GM18505 (cell line): ENCODE results near the gene KAT6B.
"Not testable (repeated sequence)": the region's sequence is repeated elsewhere in the genome, so short reads cannot be mapped to it uniquely, and the experiment has no call there.

Source experiments
- ATAC-seq: cut with Tn5 transposase; IDR thresholded peaks from one replicate; pipeline ENCODE4 v1.9.1; 2021; ENCODE audit not compliant: unreplicated experiment
- POLR2A ChIP-seq: IDR thresholded peaks from 4 replicates; pipeline ENCODE4 v1.6.1; 2011; ENCODE audit warnings: borderline replicate concordance; ENCODE audit not compliant: insufficient read depth, insufficient read length; ENCODE audit errors: extremely low read depth

Gene KAT6B

DNA sequence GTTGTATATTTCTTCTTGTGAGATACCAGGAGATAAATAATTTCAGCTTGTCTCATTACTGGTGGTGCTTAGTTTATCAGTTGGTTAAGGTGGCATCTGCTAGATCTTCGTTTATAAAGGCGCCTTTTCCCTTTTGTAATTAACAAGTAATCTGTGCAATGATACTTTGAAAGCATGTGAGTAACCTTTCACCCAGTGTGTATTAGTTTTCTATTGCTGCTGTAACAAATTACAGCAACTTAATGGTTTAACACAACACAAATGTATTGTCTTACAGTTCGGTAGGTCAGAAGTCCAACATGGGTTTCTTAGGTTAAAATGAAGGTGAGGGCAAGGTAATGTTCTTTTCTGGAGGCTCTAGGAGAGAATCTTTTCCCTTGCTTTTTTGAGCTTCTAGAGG, 30.5 kb downstream of the KAT6B start:
- no peak for ATAC-seq
- TF ChIP-seq POLR2A = no peak

DNA sequence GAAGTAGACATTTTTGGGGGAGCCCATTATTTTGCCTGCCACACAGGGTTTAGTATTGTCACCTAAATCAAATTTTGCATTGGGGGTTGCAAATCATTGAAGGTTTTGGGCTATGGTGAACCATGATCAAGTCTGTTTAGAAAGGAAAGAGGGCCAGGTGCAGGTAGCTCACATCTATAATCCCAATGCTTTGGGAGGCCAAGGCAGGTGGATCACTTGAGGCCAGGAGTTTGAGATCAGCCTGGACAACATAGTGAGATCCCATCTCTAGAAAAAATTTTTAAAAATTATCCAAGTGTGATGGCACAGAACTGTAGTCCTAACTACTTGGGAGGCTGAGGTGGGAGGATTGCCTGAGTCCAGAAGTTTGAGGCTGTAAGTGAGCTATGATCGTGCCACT, 31.2 kb downstream of the KAT6B start:
- TF ChIP-seq POLR2A = no peak
- ATAC-seq = no peak

DNA sequence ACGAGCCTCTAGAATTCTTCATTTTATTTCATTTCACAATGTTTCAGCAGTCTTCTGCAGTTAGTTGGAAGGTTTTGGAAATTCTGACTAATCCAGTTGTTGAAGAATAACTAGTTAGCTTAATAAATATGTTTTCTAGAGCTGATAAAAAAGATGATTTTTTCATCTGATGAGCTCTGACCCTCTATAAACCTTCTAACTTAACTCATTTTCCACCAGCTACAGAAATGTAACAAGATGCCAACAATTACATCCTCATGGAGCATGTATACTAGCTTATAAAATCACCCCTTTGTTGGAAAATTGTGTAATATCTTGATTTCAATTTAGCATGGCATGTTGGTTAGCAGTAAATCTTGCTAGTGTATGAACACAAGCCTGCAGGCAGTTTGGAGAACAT, 33.1 kb downstream of the KAT6B start:
- no peak for ATAC-seq
- TF ChIP-seq POLR2A = no peak

DNA sequence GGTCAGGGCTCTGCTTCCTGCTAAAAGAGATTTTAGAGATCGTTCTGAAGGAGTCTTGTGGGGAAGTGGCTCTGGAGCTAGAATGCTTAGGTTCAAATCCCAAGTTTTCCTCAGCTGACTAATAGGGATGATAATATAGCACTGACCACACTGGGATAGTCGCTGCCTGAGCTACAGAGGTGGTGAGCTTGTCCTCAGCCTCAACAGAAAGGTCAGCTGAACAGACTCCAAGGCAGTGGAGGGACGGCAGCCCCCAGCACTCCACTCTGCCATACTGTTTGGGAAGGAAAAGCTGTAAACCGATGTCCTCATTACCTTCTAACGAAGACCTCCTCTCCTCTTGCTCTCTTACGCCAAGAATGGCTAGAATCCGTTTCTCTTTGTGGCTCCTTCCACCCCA, 36.2 kb downstream of the KAT6B start:
- TF ChIP-seq POLR2A = no peak
- ATAC-seq = no peak

DNA sequence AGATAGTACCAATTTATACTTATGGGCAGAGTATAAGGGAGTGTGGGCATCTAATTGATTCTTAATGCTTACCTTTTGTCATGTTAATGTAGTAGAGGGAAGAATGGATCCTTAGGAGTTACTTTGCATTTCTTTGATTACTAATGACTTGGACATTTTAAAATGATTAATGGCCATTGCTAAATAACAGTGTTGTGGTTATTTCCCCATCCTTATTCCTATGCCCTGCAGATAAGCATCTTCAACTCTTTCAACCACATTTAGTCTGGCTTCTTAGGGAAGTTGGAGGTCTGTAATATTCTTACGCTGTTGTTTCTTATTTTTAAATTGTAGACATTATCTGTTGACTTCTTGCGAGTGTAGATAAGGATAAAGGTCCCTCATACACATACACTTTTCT, 37.2 kb downstream of the KAT6B start:
- no peak for TF ChIP-seq POLR2A
- ATAC-seq = no peak

DNA sequence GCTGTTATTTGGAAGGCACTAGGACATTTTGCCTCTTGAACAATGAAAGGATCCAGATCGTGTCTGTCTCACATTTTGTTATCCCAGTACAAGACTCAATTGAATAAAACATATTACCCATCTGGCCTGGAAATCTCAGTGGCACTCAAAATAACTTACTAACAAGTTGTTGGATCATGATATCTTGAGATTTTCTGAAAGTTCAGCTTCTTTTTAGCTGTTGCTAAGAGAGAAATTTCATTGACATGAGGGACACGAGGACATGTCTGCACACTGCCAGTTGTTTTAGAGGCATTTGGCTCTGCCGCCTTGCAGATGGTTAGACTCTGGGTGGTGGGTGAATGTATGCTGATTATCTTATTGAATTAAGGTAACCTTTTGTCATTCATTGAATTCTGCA, 41.0 kb downstream of the KAT6B start:
- TF ChIP-seq POLR2A = no peak
- ATAC-seq = no peak

DNA sequence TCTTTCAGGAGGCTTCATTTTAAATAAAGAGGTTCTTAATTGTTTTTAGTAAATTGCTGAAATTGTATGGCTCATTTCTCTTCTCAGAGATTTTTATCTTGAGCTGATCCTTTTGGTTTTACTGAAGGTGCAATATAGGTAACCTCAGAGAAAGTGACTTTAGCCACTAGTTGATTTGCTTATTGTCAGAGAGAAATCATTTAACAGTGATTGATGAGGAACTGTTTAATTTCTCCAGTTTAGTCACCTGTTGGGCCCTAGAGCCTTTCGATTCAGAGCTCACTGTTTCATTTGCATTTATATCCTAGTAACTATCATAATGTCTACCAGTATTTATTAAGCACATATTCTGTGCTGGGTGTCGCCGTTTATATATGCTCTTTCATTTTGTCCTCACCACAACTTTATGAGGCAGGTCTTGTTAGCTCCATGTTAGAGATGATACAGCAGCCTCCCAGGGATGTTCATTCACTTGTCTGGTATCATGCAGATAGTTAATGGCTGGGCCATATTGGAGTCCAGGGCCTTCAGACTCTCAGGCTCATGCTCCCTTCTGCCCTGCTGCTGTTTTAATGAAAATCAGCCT, 42.1 kb downstream of the KAT6B start:
- ATAC-seq = no peak
- TF ChIP-seq POLR2A = no peak

DNA sequence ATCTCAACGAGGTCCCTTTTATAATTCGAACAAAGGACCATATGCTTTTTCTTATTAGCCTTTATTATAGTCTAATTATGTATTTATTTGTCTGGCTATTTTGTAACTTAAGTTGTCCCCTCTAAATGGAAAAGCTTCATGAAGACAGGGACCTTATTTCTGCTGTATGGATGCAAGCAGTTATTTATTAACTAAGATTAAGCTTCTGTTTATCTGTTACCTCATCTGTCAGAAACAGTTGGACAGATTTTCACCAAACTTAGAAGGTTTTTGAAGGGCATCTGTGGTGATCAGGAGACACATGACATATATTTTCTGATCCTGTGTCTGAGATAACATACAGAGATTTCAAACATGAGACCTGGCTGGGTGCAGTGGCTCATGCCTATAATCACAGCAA, 43.2 kb downstream of the KAT6B start:
- no peak for ATAC-seq
- TF ChIP-seq POLR2A = no peak

DNA sequence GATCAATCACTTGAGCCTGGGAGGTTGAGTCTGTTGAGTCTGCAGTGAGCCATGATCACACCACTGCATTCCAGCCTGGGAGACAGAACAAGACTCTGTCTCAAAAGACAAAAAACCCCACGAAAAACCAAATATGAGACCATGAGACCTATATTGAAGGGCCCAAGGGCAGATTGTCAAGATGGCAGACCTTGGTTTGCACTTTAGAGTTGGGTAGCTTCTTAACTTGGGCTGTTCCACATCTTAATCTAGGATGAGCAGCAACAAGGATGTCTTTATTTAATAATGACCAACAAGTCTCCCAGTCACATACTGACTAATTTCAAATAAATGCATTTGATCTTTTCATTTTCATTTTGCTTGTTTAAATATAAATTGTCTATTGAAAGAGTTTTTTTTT, 43.8 kb downstream of the KAT6B start:
- no peak for ATAC-seq
- TF ChIP-seq POLR2A = no peak

DNA sequence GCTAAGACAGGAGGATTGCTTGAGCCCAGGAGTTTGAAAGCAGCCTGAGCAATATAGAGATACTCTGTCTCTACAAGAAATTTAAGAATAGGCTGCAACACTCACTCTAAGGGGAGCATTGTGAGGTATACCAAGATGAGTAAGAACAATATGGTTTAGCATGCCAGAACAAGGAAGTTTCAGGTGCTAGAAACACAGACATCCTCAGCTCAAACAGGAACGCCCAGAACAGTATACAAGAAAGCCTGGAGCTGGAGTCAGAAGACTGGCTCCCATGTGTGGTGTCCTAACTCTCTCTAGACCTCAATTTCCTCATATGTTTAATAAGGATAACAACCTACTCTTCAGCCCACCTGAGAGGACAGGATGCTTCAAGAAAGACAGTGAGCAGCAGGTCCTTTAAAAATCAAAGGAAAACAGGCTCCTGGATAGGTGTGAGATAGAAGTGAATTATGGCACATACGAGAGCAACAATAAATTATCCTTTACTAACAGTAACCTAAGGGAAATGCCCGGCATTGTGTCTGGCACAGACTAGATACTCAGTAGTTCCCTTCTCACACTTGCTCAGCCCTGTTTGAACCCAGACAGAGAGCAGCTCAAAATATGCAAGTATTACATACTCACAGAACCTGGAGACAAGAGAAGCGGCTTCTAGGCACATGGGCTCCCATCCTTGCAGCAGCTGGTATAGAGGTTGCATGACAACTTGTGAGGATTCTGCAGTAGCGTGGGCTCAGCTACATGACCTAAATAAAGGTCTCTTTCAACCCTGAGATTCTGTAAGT, 45.4 kb downstream of the KAT6B start:
- no peak for TF ChIP-seq POLR2A
- ATAC-seq = peak; percentile 95

DNA sequence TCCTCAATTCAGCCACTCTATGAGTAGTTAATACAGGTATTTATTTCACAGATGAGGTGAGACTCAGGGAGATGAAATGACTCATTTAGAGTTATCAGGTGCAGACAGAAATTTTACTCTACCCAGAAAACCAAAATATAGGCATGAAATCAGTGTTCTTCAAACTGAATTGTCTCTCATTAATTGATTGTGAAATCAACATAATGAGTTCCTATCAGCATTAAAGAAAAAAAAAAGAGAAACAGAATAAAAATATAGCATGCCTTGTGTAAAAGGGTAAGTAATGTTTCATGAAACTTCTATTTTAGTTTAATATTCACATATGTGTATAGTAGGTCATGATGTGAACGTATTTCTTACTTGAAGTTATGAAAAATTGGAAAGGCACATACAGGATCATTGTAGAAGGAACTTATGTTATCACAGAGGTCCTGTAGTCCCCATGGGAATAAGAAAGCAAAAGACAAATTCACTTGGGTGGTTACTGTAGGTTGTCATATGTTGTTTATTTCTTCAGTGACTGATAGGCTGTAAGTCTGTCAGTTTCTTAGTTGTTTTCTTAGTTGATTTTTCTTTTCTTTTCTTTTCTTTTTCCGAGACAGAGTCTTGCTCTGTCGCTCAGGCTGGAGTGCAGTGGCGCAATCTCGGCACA, 47.5 kb downstream of the KAT6B start:
- ATAC-seq = no peak
- no peak for TF ChIP-seq POLR2A

DNA sequence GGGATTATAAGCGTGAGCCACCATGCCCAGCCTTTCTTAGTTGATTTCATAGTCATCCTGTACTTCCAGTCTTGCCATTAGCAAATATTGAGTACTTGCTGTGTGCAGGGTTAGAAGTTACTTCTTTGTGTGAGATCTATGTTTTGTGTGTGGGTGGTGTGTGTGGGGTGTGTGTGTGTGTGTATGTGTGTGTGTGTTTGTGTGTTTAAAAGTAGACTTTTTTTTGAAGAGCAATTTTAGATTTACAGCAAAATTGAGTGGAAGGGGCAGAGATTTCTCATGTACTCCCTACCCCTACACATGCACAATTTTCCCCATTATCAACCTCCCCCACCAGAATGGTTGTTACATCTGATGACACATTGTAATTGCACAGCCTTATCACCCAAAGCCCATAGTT, 48.2 kb downstream of the KAT6B start:
- no peak for ATAC-seq
- TF ChIP-seq POLR2A = no peak

DNA sequence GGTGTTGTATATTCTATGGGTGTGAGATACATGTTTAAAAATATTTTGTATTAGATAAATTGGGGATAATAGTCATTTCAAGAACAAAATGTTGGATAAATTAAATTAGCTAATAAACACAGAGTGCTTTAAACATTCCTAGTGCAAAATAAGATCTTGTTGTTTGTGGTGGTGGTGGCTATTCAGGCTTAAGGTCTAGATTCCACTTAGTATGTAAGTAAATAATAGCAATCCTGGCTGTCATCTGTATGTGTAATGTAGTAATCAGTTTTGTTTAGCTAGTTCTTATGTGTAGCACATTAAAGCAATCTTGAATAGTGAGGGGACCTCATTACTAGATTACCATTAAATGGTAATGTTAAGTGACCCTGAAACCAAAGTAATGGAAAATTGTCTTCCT, 48.7 kb downstream of the KAT6B start:
- ATAC-seq = no peak
- TF ChIP-seq POLR2A = no peak

DNA sequence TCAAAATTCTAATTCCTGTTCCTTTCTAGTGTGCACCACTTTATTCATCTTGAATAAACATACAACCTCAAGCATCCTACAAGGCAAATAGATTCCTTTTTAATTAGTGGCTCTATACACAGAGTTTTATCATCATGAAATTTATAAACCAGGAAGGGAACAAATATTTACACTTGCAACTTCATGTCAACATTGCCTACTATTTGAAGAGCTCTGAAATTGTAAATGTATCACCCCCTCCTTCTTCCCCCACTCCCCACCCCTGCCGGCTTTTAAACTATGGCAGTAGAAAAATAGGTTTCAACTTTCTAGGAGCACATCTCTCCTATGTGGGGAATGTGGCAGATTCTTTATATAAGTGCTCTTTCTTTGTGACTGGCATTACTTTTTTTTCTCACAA, 49.6 kb downstream of the KAT6B start:
- no peak for TF ChIP-seq POLR2A

DNA sequence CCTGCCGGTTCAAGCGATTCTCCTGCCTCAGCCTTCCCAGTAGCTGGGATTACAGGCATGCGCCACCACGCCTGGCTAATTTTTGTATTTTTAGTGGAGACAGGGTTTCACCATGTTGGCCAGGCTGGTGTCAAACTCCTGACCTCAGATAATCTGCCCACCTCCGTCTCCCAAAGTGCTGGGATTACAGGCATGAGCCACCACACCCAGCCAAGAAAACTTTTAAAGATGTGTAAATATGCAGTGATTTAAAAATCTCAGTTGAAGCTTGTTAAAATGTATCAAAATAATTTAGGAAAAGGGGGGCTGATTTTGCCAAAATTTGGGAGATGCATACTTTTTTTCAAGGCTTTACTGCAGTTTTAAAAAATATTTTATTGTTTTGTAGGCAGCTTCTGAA, 50.7 kb downstream of the KAT6B start:
- not testable (repeated sequence) for ATAC-seq

More for the DNA sequence above, 49.6 kb downstream of the KAT6B start:
- ATAC-seq = no peak
